K562 (cell line): ENCODE measurements around the gene GNAL. TPM values are rescaled to one million over a fixed set of nuclear protein-coding genes. Genes with fewer than 3 reads are reported as not detected.

ENCODE experiments used
- ATAC-seq: fragments of 200-7000 bp; cut with Tn5 transposase; 3 replicates; pipeline ENCODE4 v1.9.1; 2020; ENCODE audit warnings: moderate library complexity
- BruUV-seq: library from RNA; stranded (reverse); fragments of 400-500 nt; replicated peaks from 2 replicates; lab custom pipeline; 2021; lab: Mats Ljungman, UMichigan
- CTCF ChIA-PET: fragments of 300-600 bp; formaldehyde crosslinking; extraction: SDS; loops from one replicate; lab custom pipeline; 2021; ENCODE audit warnings: low intra/inter-chr PET ratio; lab: Yijun Ruan, JAX
- POLR2A ChIA-PET: fragments of 300-600, 350-650 bp; sonication (Branson Sonifier 250); formaldehyde crosslinking; extraction: SDS; loops from one replicate; lab custom pipeline; 2021; ENCODE audit warnings: antibody characterized with exemption, inconsistent platforms; lab: Yijun Ruan, JAX
- DNase-seq, 4 experiments: peaks; one replicate each; pipeline versions ENCODE4 v3.0.0 to v3.0.0-alpha.2; 2011 to 2018; ENCODE audit warnings: low spot score in 3 of 4, mixed read lengths in 3 of 4; ENCODE audit errors: extremely low read depth in 1 of 4
- FAIRE-seq: peaks from 2 replicates; lab custom pipeline; 2011; peaks lifted over from hg19 to GRCh38; lab: Jason Lieb, UNC
- H2AFZ ChIP-seq: 2 replicates; pipeline ENCODE4 v1.6.0; 2011; ENCODE audit warnings: low read depth, low read length, control low read depth, inconsistent platforms
- H3K27ac ChIP-seq: fragments of 200-600 bp; 3 replicates; pipeline ENCODE4 v1.8.0; 2011; ENCODE audit warnings: low read depth, mild to moderate bottlenecking, control low read depth, inconsistent platforms, low read length, moderate library complexity, mixed read lengths; ENCODE audit errors: extremely low read depth
- H3K27me3 ChIP-seq, 2 experiments: fragments of 300-600 bp in 1 of 2; 2 replicates in 1 of 2; 3 replicates in 1 of 2; pipeline versions ENCODE4 v1.6.0 to v1.8.0; 2011; ENCODE audit warnings: inconsistent platforms in 2 of 2, low read length in 2 of 2, mild to moderate bottlenecking in 1 of 2, mixed read lengths in 1 of 2, moderate library complexity in 1 of 2; ENCODE audit not compliant: control insufficient read depth in 2 of 2, insufficient read depth in 2 of 2
- H3K36me3 ChIP-seq: fragments of 300-600 bp; 3 replicates; pipeline ENCODE4 v1.8.0; 2011; ENCODE audit warnings: mild to moderate bottlenecking, low read length, inconsistent platforms; ENCODE audit not compliant: control insufficient read depth, insufficient read depth
- H3K4me1 ChIP-seq, 2 experiments: fragments of 200-600 bp in 1 of 2; replicated peaks in 1 of 2; 2 replicates in 1 of 2; 3 replicates in 1 of 2; pipeline versions ENCODE4 v1.5.1 to v1.8.0; 2011; ENCODE audit warnings: inconsistent platforms in 2 of 2, low read length in 2 of 2, mild to moderate bottlenecking in 1 of 2, mixed read lengths in 1 of 2, moderate library complexity in 1 of 2; ENCODE audit not compliant: control insufficient read depth in 2 of 2, insufficient read depth in 2 of 2
- H3K4me2 ChIP-seq: 2 replicates; pipeline ENCODE4 v1.6.1; 2011; ENCODE audit warnings: low read length, control low read depth, inconsistent platforms, mixed read lengths; ENCODE audit not compliant: insufficient read depth
- H3K4me3 ChIP-seq: fragments of 200-600 bp; sonication (generic), shearing (Covaris generic); 2 replicates; pipeline ENCODE4 v1.5.1; 2016; ENCODE audit warnings: control low read depth, inconsistent platforms
- H3K79me2 ChIP-seq: fragments of 200-600 bp; 3 replicates; pipeline ENCODE4 v1.8.0; 2011; ENCODE audit warnings: low read length, inconsistent platforms; ENCODE audit not compliant: control insufficient read depth, insufficient read depth
- H3K9ac ChIP-seq, 2 experiments: 2 replicates each; pipeline versions ENCODE4 v1.6.0 to v1.6.1; 2011; ENCODE audit warnings: low read depth in 2 of 2, low read length in 2 of 2, control low read depth in 1 of 2, inconsistent platforms in 1 of 2, mild to moderate bottlenecking in 1 of 2, mixed read lengths in 1 of 2; ENCODE audit not compliant: insufficient read depth in 1 of 2
- H3K9me1 ChIP-seq: one replicate; pipeline ENCODE4 v1.6.0; 2011; ENCODE audit warnings: inconsistent platforms, mild to moderate bottlenecking, low read length, moderate library complexity; ENCODE audit not compliant: control insufficient read depth, insufficient read depth
- H3K9me3 ChIP-seq: replicated peaks from 2 replicates; pipeline ENCODE4 v1.5.1; 2011; ENCODE audit warnings: low read depth, low read length, inconsistent platforms; ENCODE audit not compliant: control insufficient read depth, insufficient read depth
- H4K20me1 ChIP-seq: replicated peaks from 2 replicates; pipeline ENCODE4 v1.6.1; 2011; ENCODE audit warnings: low read length, inconsistent platforms, mixed read lengths; ENCODE audit not compliant: control insufficient read depth, insufficient read depth
- CTBP1 ChIP-seq: fragments of 450-650 bp; IDR thresholded peaks from 2 replicates; pipeline ENCODE4 v1.6.1; 2016; ENCODE audit warnings: borderline replicate concordance
- FOXP1 ChIP-seq: sonication (generic); formaldehyde crosslinking; IDR thresholded peaks from 2 replicates; pipeline ENCODE4 v1.8.0; 2022; ENCODE audit warnings: mild to moderate bottlenecking, missing genetic modification reagents
- GTF2A2 ChIP-seq: IDR thresholded peaks from 2 replicates; pipeline ENCODE4 v1.6.1; 2016; ENCODE audit warnings: mild to moderate bottlenecking, missing genetic modification characterization, missing compliant biosample characterization
- HCFC1 ChIP-seq: IDR thresholded peaks from 2 replicates; pipeline ENCODE4 v1.6.1; 2012; ENCODE audit warnings: low read depth, low read length, improper control_type of control experiment
- KAT8 ChIP-seq: fragments of 450-650 bp; IDR thresholded peaks from 2 replicates; pipeline ENCODE4 v1.6.1; 2016; ENCODE audit warnings: low read depth, mild to moderate bottlenecking
- NCOA2 ChIP-seq, 2 experiments: fragments of 450-650 bp; IDR thresholded peaks; 2 replicates each; pipeline ENCODE4 v1.6.1; 2018; ENCODE audit warnings: mild to moderate bottlenecking in 2 of 2, moderate library complexity in 1 of 2; ENCODE audit not compliant: partially characterized antibody in 2 of 2
- POLR2AphosphoS2 ChIP-seq: IDR thresholded peaks from 2 replicates; pipeline ENCODE4 v1.6.1; 2012; ENCODE audit warnings: low read length, improper control_type of control experiment
- SMAD2 ChIP-seq: fragments of 150-350 bp; IDR thresholded peaks from 2 replicates; pipeline ENCODE4 v1.6.1; 2014; ENCODE audit warnings: low read depth, mild to moderate bottlenecking, low read length
- TSC22D4 ChIP-seq: fragments of 450-650 bp; IDR thresholded peaks from 2 replicates; pipeline ENCODE4 v1.6.1; 2016; ENCODE audit warnings: missing genetic modification characterization, missing biosample characterization, control low read depth
- ZFX ChIP-seq: sonication (generic); formaldehyde crosslinking; IDR thresholded peaks from 2 replicates; pipeline ENCODE4 v1.8.0; 2022; ENCODE audit warnings: mild to moderate bottlenecking, missing genetic modification reagents, moderate library complexity
- ZNF444 ChIP-seq: fragments of 250-450 bp; sonication (Bioruptor Pico); IDR thresholded peaks from 2 replicates; pipeline ENCODE4 v1.4.0; 2020; ENCODE audit warnings: mild to moderate bottlenecking, moderate library complexity
- WGBS: fragments of 100-300 bp; shearing (Covaris generic); methylation state at CpG from one replicate; pipeline ENCODE4 v1.1.6; 2016; ENCODE audit warnings: low coverage, mixed read lengths; ENCODE audit not compliant: insufficient coverage; ENCODE audit errors: missing lambda C conversion rate; 5-methylcytosine and 5-hydroxymethylcytosine counted together
- in situ Hi-C: fragments of 300-500 bp; cut with MboI; formaldehyde crosslinking; loops from 4 replicates; pipeline ENCODE4 v1.15.0; 2018; ENCODE audit warnings: inconsistent platforms, mixed read lengths
- intact Hi-C: fragments of 100-400 bp; cut with micrococcal nuclease; formaldehyde crosslinking; loops from 2 replicates; pipeline ENCODE4 v1.14.2; 2022
- polyA plus RNA-seq, 8 experiments: library from polyadenylated mRNA; depleted of rRNA in 4 of 8; stranded (reverse) in 5 of 8; unstranded in 3 of 8; fragments of >200 nt; fragmentation: Nextera tagmentation in 2 of 8; fragmentation: Illumina TruSeq in 1 of 8; extraction: Ambion mirVana in 2 of 8; extraction: Trizol in 1 of 8; gene quantifications; 2 replicates each; pipeline versions ENCODE4 v1.2.1 to v1.2.3, GENCODE V29; 2011 to 2014; ENCODE audit warnings: inconsistent platforms in 1 of 8, missing spikeins in 1 of 8
- total RNA-seq, 7 experiments: library from RNA; depleted of rRNA in 6 of 7; stranded (reverse); fragments of >200 nt in 6 of 7; fragmentation: Illumina TruSeq in 2 of 7; extraction: Trizol in 2 of 7; gene quantifications; 2 replicates each; pipeline versions ENCODE4 v1.2.1 to v1.2.3, GENCODE V29; 2011 to 2021; ENCODE audit warnings: low replicate concordance in 1 of 7
- TF ChIP-seq, protein P1 (sequence below): IDR thresholded peaks from 2 replicates; pipeline ENCODE4 v1.6.1; 2011; ENCODE audit warnings: borderline replicate concordance, low read depth, mild to moderate bottlenecking, moderate library complexity, low read length; ENCODE audit not compliant: insufficient read depth, poor library complexity, severe bottlenecking
- TF ChIP-seq, protein P2 (sequence below): fragments of 250-450 bp; sonication (Bioruptor Pico); IDR thresholded peaks from 2 replicates; pipeline ENCODE4 v1.4.0; 2020; ENCODE audit warnings: borderline replicate concordance

The GNAL gene
- total and polyA plus RNA-seq, 9 of the 15 experiments (the other 6 are each of a cell fraction or from before 2014, with no cell fraction given) = under 0.01 to 0.10 (median 0.01) TPM; not detected in 5

DNA sequence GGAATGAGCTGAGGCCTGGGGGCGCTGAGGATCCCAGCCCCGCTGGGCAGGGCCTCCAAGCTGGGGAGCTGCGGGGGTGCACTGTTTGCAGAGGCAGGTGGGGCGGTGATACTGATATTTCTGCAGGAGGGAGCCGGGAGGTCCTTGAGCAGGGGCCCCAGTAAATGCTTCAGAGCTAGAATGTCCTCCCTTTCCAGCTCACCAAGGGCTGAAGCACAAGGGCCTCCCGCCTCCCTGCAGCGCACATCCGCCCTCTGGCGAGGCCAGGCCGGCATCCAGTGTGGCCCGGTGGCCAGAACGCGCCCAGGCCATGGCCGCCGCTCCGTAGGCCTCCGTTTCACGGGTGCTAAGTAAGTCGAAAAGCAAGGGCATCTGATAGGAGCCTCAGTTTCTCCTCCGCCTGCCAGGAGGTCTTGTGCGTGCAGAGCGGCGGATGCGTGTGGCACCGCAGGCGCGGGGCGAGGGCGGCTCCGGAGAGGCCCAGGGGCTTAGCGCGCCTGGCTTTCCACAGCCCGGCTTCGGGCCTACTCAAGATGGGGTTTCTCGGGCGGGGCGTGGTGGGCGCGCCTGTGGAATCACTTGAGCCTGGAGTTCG, 132.7 kb downstream of the GNAL start (continued):
- TF ChIP-seq, protein P1, sequence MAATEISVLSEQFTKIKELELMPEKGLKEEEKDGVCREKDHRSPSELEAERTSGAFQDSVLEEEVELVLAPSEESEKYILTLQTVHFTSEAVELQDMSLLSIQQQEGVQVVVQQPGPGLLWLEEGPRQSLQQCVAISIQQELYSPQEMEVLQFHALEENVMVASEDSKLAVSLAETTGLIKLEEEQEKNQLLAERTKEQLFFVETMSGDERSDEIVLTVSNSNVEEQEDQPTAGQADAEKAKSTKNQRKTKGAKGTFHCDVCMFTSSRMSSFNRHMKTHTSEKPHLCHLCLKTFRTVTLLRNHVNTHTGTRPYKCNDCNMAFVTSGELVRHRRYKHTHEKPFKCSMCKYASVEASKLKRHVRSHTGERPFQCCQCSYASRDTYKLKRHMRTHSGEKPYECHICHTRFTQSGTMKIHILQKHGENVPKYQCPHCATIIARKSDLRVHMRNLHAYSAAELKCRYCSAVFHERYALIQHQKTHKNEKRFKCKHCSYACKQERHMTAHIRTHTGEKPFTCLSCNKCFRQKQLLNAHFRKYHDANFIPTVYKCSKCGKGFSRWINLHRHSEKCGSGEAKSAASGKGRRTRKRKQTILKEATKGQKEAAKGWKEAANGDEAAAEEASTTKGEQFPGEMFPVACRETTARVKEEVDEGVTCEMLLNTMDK = no peak
- TF ChIP-seq NCOA2 (IDR thresholded peaks at IDR 0.05; ENCODE audit: partially characterized antibody in 2 of 2) (no peak), ZFX (CRISPR knock-in tag) (no peak), FOXP1 (CRISPR knock-in tag) (no peak)
- TF ChIP-seq, protein P2, sequence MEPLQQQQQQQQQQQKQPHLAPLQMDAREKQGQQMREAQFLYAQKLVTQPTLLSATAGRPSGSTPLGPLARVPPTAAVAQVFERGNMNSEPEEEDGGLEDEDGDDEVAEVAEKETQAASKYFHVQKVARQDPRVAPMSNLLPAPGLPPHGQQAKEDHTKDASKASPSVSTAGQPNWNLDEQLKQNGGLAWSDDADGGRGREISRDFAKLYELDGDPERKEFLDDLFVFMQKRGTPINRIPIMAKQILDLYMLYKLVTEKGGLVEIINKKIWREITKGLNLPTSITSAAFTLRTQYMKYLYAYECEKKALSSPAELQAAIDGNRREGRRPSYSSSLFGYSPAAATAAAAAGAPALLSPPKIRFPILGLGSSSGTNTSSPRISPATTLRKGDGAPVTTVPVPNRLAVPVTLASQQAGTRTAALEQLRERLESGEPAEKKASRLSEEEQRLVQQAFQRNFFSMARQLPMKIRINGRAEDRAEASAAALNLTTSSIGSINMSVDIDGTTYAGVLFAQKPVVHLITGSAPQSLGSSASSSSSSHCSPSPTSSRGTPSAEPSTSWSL (CRISPR knock-in tag) = no peak

GRCh38 chr18:11823545-11823944, 134.5 kb downstream of the GNAL start:
- Histone ChIP-seq H4K20me1 (no peaks in the 10 kb centered on the region), H3K9me1 (no peaks in the 10 kb centered on the region), H3K27me3 (no peaks in the 10 kb centered on the region), H3K4me3 (no peak overlapping the region), H3K4me2 (no peak overlapping the region), H3K9ac (no peak overlapping the region), H3K36me3 (no peaks in the 10 kb centered on the region), H3K4me1 (peaks cover 12 to 15% of the 10 kb centered on the region in 2 experiments; a peak in 4 of 5 replicates), H3K79me2 (no peaks in the 10 kb centered on the region), H2AFZ (no peak overlapping the region), H3K27ac (no peak overlapping the region), H3K9me3 (no peaks in the 10 kb centered on the region)
- CTCF ChIA-PET = interaction anchor here (1.1 kb wide), 1 partner anchor 90 kb away, joined by 3 read pairs; no protein-coding TSS in a partner anchor
- FAIRE-seq (peak; percentile 77), DNase-seq (peak in 2 of 4 experiments; percentile 42 to 44), ATAC-seq (0 out of 3 replicates have a peak, but pooled peaks have one; percentile 43)
- no TSS peak for BruUV-seq
- in situ Hi-C loops (no loop called here), intact Hi-C loops (no loop called here)
- POLR2A ChIA-PET = interaction anchor here (1.0 kb wide), 1 partner anchor 13 kb away, joined by 4 read pairs; no protein-coding TSS in a partner anchor
- WGBS = 10% methylated on average over 5 of the region's 5 CpGs
- TF ChIP-seq POLR2AphosphoS2 (no peak), GTF2A2 (no peak), KAT8 (no peak), HCFC1 (no peak), ZNF444 (CRISPR knock-in tag) (no peak), SMAD2 (no peak), CTBP1 (no peak), TSC22D4 (tag) (no peak)
